SK-N-MC (cell line): Measurements from ENCODE around the gene FNDC5.
"Not testable (repeated sequence)": the region's sequence is repeated elsewhere in the genome, so short reads cannot be mapped to it uniquely, and the experiment has no call there.

Source experiments
- DNase-seq: peaks from one replicate; pipeline ENCODE4 v3.0.0-alpha.2; 2011; ENCODE audit warnings: low read depth, low spot score
- H3K27ac ChIP-seq: fragments of 200-600 bp; sonication (generic); 2 replicates; pipeline ENCODE4 v1.5.1; 2016; ENCODE audit warnings: mixed run types
- H3K36me3 ChIP-seq: fragments of 200-600 bp; sonication (generic); 2 replicates; pipeline ENCODE4 v1.6.1; 2017; ENCODE audit warnings: antibody characterized with exemption, low read length, mixed read lengths; ENCODE audit not compliant: insufficient read depth
- H3K4me3 ChIP-seq: fragments of 200-600 bp; sonication (generic); 2 replicates; pipeline ENCODE4 v1.5.1; 2016
- H3K9ac ChIP-seq: fragments of 200-600 bp; sonication (generic); 2 replicates; pipeline ENCODE4 v1.8.0; 2017; ENCODE audit warnings: mixed run types, mixed read lengths; ENCODE audit not compliant: insufficient read length
- H3K9me3 ChIP-seq: fragments of 200-600 bp; sonication (generic); 2 replicates; pipeline ENCODE4 v1.6.1; 2017; ENCODE audit warnings: low read depth, mild to moderate bottlenecking, antibody characterized with exemption, low read length, moderate library complexity, mixed read lengths
- EZH2 ChIP-seq: fragments of 200-600 bp; sonication (generic); IDR thresholded peaks from one replicate; pipeline ENCODE4 v1.6.1; 2017; ENCODE audit warnings: antibody characterized with exemption
- FOXP2 ChIP-seq: optimal IDR thresholded peaks from 2 replicates; pipeline ENCODE3; 2011; ENCODE audit warnings: mild to moderate bottlenecking, moderate library complexity; ENCODE audit not compliant: insufficient read depth; ENCODE audit errors: extremely low read length, control extremely low read depth
- POLR2AphosphoS5 ChIP-seq: IDR thresholded peaks from 2 replicates; pipeline ENCODE4 v1.6.1; 2012; ENCODE audit warnings: mild to moderate bottlenecking, low read depth, low read length, borderline replicate concordance

Gene FNDC5

DNA sequence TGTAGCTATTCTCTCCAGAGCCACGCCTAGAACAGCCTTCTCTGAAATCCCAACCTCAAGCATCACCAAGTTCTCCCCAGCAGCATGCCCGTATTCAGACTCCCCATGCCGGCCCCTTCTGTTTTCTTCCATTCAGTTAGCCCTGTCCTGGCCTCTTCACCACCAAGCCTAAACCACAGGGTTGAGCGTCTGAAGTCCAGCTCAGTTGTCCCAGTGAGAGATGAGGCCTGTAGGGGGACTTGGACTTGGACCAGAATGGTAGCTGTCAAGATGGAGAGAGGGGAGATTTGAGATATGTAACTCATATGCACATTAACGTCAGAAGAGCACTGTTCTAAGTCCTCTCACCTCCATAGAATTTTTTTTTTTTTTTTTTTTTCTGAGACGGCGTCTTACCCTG is 35.9 kb upstream of the FNDC5 start:
- Histone ChIP-seq H3K27ac (no peak overlapping the region), H3K9me3 (no peaks in the 10 kb centered on the region), H3K4me3 (no peak overlapping the region), H3K36me3 (no peaks in the 10 kb centered on the region), H3K9ac (no peak overlapping the region)
- TF ChIP-seq FOXP2 (no peak), EZH2 (no peak), POLR2AphosphoS5 (no peak)
- no peak for DNase-seq

DNA sequence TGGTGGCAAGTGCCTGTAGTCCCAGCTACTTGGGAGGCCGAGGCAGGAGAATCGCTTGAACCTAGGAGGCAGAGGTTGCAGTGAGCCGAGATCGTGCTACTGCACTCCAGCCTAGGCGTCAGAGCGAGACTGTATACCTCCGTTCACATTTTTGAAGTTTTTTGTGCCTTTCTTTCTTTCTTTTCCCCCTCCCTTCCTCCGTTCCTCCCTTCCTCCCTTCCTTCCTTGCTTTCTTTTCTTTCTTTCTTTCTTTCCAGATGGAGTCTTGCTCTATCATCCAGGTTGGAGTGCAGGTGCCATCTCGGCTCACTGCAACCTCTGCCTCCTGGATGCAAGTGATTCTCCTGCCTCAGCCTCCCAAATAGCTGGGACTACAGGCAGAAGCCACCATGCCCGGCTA is 34.9 kb upstream of the FNDC5 start:
- not testable (repeated sequence) for H3K36me3 ChIP-seq, H3K27ac ChIP-seq, H3K9me3 ChIP-seq, DNase-seq, H3K9ac ChIP-seq, H3K4me3 ChIP-seq

- H3K4me3 ChIP-seq: no peak overlapping the region
- DNase-seq: no peak
- no peak for TF ChIP-seq FOXP2
- TF ChIP-seq POLR2AphosphoS5: no peak
- no peak for TF ChIP-seq EZH2
- no peak overlapping the region for H3K9ac ChIP-seq
- H3K27ac ChIP-seq: no peak overlapping the region
- H3K36me3 ChIP-seq: no peaks in the 10 kb centered on the region
- no peaks in the 10 kb centered on the region for H3K9me3 ChIP-seq
Observed at GRCh38 chr1:32904797-32905196, 34.1 kb upstream of the FNDC5 start.

DNA sequence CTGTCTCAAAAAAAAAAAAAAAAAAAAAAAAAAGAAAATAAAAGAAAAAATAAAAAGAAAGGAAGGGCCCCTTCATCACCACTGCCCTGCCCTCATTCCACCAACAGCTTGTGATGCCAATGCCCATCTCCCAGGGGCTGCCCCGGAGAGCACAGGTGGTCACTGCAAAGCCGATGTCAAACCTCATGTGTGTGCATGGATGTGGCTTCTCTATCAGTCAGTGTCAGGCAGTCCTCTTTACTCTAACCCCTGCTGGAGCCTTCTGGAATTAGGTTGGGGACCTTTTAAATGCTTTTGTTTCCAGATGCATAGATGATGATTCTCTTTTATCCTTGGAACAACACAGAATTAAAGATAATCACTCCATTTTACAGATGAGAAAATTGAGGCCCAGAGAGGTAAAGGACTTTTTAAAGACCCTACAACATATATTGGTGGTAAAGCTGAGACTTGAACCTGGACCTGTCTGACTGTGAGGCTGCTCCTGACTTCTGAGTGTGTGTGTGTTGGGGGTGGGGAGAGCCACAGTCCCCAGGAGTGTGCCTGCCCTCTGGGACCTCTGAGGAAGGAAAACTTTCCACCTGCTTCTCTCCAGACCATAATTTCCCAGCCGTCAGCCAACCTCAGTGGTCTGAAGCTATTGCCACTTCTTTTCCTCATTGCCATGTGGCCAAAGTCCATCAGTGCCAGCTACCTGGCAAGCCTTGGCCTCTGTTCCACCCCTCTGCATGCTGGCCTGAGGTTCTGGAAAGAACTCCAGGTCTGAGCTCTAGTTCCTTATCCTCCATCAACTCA is 33.5 kb upstream of the FNDC5 start:
- no peaks in the 10 kb centered on the region for H3K36me3 ChIP-seq
- no peak for DNase-seq
- H3K9me3 ChIP-seq: no peaks in the 10 kb centered on the region
- no peak for TF ChIP-seq POLR2AphosphoS5
- no peak for TF ChIP-seq FOXP2
- TF ChIP-seq EZH2: no peak
- H3K27ac ChIP-seq: no peak overlapping the region
- no peak overlapping the region for H3K9ac ChIP-seq
- H3K4me3 ChIP-seq: no peak overlapping the region

DNA sequence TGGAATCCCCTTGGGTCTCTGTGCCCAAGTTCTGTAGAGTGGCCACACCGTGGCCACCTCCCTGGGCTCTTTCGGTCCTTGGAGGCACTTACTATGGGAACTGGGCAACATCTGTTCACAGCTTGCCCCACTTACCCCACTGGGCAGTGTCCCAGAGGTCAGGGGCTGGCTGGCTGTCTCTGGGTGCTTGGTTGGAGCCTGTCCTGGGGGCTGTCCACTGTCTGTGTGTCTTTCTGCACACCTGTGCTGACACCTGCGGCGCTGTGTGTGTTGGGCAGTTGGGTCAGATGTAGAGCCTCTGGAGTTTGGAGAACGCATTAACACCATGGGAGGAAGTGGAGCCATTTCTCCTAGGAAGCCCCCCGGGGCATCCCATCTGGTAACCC is 31.8 kb upstream of the FNDC5 start:
- H3K9me3 ChIP-seq: no peaks in the 10 kb centered on the region
- no peak overlapping the region for H3K4me3 ChIP-seq
- H3K36me3 ChIP-seq: no peaks in the 10 kb centered on the region
- no peak overlapping the region for H3K9ac ChIP-seq
- TF ChIP-seq FOXP2: no peak
- TF ChIP-seq EZH2: no peak
- TF ChIP-seq POLR2AphosphoS5: no peak
- no peak overlapping the region for H3K27ac ChIP-seq
- DNase-seq: no peak

DNA sequence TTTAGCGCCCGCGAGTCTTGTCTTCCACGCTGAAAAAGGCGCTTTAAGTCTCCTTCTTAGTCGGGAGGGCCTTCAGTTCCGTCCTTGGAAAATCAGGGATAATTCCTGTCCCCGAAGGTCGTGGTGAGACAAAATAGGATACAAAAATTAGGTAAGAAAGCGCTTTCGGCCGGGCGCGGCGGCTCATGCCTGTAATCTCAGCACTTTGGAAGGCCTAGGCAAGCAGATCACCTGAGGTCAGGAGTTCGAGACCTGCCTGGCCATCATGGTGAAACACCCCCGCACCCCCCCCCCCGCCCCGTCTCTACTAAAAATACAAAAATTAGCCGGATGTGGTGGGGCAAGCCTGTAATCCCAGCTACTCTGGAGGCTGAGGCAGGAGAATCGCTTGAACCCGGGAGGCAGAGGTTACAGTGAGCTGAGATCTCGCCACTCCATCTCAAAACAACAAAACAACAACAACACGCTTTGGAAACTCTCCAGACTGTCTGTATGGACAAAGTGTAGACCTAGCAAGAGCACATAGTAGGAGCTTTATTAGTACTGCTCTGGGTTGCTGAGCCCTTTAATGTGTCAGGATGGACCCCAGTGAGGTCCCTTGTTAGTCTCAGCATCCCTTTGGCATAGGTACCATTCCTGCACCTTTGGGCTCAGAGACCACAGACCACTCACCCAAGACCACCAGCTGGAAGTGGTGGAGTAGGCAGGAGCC is 31.3 kb upstream of the FNDC5 start:
- peak overlapping the region; percentile 60 for H3K9ac ChIP-seq
- H3K4me3 ChIP-seq: peak overlapping the region; percentile 74
- no peaks in the 10 kb centered on the region for H3K9me3 ChIP-seq
- TF ChIP-seq FOXP2 (no peak), EZH2 (no peak), POLR2AphosphoS5 (no peak)
- no peak for DNase-seq
- no peaks in the 10 kb centered on the region for H3K36me3 ChIP-seq
- no peak overlapping the region for H3K27ac ChIP-seq

DNA sequence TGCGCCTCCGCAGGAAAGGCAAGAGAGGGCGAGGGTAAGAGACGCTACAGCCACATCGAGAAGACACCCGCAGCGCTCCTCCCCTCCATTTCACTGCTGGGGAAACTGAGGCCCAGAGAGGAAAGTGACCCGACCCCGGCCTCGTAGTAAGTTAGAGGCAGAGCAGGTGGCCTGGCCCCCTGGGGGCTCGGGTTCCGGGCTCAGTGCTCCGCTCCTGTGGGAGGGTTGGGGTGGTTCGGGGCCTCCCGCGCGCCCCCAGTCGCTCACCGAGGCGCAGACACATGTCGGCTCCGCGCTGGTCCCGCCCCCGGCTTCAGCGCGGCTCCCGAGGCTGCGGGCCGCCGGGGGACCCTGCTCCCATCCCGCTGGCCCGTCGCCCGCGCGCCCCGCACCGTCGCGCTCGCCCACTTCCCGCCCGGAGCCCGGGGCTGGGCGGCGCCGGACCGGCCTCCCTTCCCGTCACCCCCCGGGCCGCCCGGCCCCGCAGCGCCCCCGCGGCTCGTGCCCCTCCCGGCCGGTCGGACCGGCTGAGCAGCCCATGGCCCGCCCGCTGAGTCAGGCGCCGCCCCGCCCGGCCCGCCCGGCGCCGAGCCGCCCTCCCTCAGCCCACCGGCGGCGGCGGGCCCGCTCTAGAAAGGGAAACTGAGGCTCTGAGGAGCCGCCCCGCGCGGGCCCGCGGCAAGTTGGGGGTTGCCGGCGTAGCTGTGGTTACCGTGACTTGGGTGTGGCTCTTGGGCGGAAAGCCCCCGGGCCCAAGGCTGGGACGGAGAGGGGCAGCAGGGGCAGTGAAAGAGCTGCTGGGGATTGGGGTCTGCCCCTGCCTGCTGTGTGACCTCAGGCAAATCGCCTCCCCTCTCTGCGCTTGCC is 30.5 kb upstream of the FNDC5 start, which contains the start of gene TMEM54:
TMEM54 (minus strand) TSS at position 434 of the 867 bp plus-strand sequence; CDS start at position 283, 151 bp downstream.
- Histone ChIP-seq H3K4me3 (peak within 1 kb of the TSS; percentile 77), H3K36me3 (no peaks in the 10 kb centered on the region), H3K9me3 (no peaks in the 10 kb centered on the region), H3K27ac (no peak within 1 kb of the TSS), H3K9ac (peak within 1 kb of the TSS; percentile 60)
- DNase-seq: no peak
- TF ChIP-seq POLR2AphosphoS5 (no peak), FOXP2 (no peak), EZH2 (no peak)

GRCh38 chr1:32900371-32900955 is 29.8 kb upstream of the FNDC5 start:
- DNase-seq: no peak
- H3K36me3 ChIP-seq: no peaks in the 10 kb centered on the region
- H3K4me3 ChIP-seq: peak overlapping the region; percentile 77
- TF ChIP-seq EZH2 (no peak), POLR2AphosphoS5 (no peak), FOXP2 (no peak)
- H3K27ac ChIP-seq: no peak overlapping the region
- H3K9ac ChIP-seq: peak overlapping the region; percentile 45
- no peaks in the 10 kb centered on the region for H3K9me3 ChIP-seq
